H1 (cell line): ENCODE measurements around the gene IRF4.

Experiments
- POLR2A ChIP-seq, 2 experiments: IDR thresholded peaks; 1 replicate in 1 of 2; 2 replicates in 1 of 2; pipeline ENCODE4 v1.6.1; 2011; ENCODE audit warnings: low read depth in 2 of 2, low read length in 2 of 2, mild to moderate bottlenecking in 2 of 2; ENCODE audit errors: control extremely low read depth in 1 of 2
- SIN3A ChIP-seq, 2 experiments: IDR thresholded peaks in 1 of 2; conservative IDR thresholded peaks in 1 of 2; 2 replicates each; pipeline ENCODE4 v1.6.1; 2011 to 2012; ENCODE audit warnings: low read length in 2 of 2, improper control_type of control experiment in 1 of 2, low read depth in 1 of 2, mild to moderate bottlenecking in 1 of 2

- TF ChIP-seq SIN3A (conservative IDR thresholded peaks at IDR 0.05 in 1 of 2, IDR thresholded peaks at IDR 0.05 in 1 of 2; ENCODE audit: low read depth in 1 of 2, low read length in 2 of 2) (no peak), POLR2A (IDR thresholded peaks at IDR 0.05; ENCODE audit: control extremely low read depth in 1 of 2, low read depth in 2 of 2, low read length in 2 of 2) (no peak)
Observed at GRCh38 chr6:437037-437392, 45.5 kb downstream of the IRF4 start.
